Measurements from ENCODE around the gene SRPX. TPM values are rescaled to one million over a fixed set of nuclear protein-coding genes. Genes with fewer than 3 reads are reported as not detected.

SRPX gene
- polyA plus RNA-seq, 1 of the 3 experiments (the other 2 are of a cell fraction), result 124 TPM

DNA sequence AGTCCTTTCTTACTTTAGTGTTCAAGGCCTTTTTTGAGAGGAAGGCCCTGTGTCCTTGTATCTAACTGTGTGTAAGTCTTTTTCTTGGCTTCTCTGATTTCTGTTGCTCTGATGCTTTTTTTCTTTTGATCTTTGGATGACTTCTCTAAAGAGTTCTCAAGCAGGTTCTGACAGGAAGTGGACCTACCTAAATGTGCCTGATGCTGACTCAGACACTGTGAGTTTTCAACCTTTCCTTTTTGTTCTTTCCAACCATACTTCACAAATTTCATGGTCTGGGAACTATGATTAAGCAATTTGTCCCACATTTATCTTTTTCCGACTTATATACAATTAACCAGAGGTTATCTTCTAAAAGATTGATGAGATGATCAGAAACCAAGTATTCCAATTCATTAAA, 117.8 kb downstream of the SRPX start (continued):
- TF ChIP-seq, protein P1, sequence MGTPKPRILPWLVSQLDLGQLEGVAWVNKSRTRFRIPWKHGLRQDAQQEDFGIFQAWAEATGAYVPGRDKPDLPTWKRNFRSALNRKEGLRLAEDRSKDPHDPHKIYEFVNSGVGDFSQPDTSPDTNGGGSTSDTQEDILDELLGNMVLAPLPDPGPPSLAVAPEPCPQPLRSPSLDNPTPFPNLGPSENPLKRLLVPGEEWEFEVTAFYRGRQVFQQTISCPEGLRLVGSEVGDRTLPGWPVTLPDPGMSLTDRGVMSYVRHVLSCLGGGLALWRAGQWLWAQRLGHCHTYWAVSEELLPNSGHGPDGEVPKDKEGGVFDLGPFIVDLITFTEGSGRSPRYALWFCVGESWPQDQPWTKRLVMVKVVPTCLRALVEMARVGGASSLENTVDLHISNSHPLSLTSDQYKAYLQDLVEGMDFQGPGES (IDR thresholded peaks at IDR 0.05; ENCODE audit: low read depth, low read length), result no peak
- no peak for TF ChIP-seq ELF1 (IDR thresholded peaks at IDR 0.05)

DNA sequence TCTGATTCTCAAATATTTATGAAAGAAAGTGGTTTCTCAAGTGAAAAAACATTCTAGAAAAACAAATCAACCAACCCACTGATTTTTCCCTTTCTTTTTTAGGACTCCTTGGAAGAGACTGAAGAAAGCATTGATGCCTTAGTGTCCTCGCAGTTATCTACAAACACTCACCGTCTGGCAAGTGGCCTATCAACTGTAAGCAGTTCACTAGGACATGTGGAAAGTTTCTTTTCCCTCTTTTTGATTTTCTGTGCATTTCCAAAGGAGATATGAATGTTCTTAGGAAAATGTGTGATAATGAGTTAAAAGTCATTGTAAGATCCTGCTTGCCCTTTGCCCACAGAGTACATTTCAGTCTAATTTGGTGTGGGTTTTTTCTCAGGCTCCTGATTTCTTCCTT, 118.4 kb downstream of the SRPX start:
- CTCF ChIA-PET, result no interaction called here
- no peak overlapping the region for H3K9ac ChIP-seq
- H2AFZ ChIP-seq (ENCODE audit: low read depth), result no peak overlapping the region
- H3K27ac ChIP-seq (ENCODE audit: low read depth in 2 of 2, low read length in 1 of 2), result no peak overlapping the region
- no peaks in the 10 kb centered on the region for H3K9me3 ChIP-seq
- no peaks in the 10 kb centered on the region for H3F3A ChIP-seq (replicated peaks; ENCODE audit: insufficient read depth)
- POLR2A ChIA-PET, result no interaction called here
- no peaks in the 10 kb centered on the region for H3K79me2 ChIP-seq (ENCODE audit: insufficient read depth)
- TF ChIP-seq GABPA (IDR thresholded peaks at IDR 0.05; ENCODE audit: low read depth) (no peak), FOXJ3 (CRISPR knock-in tag; IDR thresholded peaks at IDR 0.05) (no peak), YY1 (IDR thresholded peaks at IDR 0.05; ENCODE audit: low read depth) (no peak), EZH2phosphoT487 (IDR thresholded peaks at IDR 0.05; ENCODE audit: borderline replicate concordance, low read depth) (no peak), GATA2 (CRISPR knock-in tag; IDR thresholded peaks at IDR 0.05) (no peak), RAD21 (IDR thresholded peaks at IDR 0.05; ENCODE audit: low read length) (no peak)
- TF ChIP-seq, protein P2, sequence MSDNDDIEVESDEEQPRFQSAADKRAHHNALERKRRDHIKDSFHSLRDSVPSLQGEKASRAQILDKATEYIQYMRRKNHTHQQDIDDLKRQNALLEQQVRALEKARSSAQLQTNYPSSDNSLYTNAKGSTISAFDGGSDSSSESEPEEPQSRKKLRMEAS (IDR thresholded peaks at IDR 0.05; ENCODE audit: low read depth), result no peak
- 18% methylated on average over 2 of the region's 2 CpGs for WGBS (ENCODE audit: low lambda C conversion rate)
- H4K20me1 ChIP-seq (ENCODE audit: insufficient read depth), result no peaks in the 10 kb centered on the region
- no peak for DNase-seq
- no peaks in the 10 kb centered on the region for H3K4me1 ChIP-seq (ENCODE audit: control insufficient read depth in 1 of 2, insufficient read depth in 2 of 2, low read depth in 1 of 2, low read length in 1 of 2)
- no peaks in the 10 kb centered on the region for H3K27me3 ChIP-seq (ENCODE audit: insufficient read depth)
- no peak overlapping the region for H3K4me2 ChIP-seq
- no peak overlapping the region for H3K4me3 ChIP-seq (ENCODE audit: low read depth in 2 of 2, low read length in 1 of 2)
- H3K9me2 ChIP-seq, result no peaks in the 10 kb centered on the region; the same call in 1 of the 2 replicates
- H3K36me3 ChIP-seq (replicated peaks in 1 of 2; ENCODE audit: control insufficient read depth in 1 of 2, insufficient read depth in 2 of 2, low read length in 1 of 2), result no peaks in the 10 kb centered on the region

GRCh38 chrX:38099688-38100087, 121.0 kb downstream of the SRPX start:
- CTCF ChIA-PET, result no interaction called here
- H3K4me3 ChIP-seq (ENCODE audit: low read depth in 2 of 2, low read length in 1 of 2), result no peak overlapping the region

More at GRCh38 chrX:38099688-38100087, 121.0 kb downstream of the SRPX start:
- Histone ChIP-seq H3F3A (replicated peaks; ENCODE audit: insufficient read depth) (no peaks in the 10 kb centered on the region), H3K9ac (no peak overlapping the region), H3K4me2 (no peak overlapping the region), H4K20me1 (ENCODE audit: insufficient read depth) (no peaks in the 10 kb centered on the region), H3K27ac (ENCODE audit: low read depth in 2 of 2, low read length in 1 of 2) (no peak overlapping the region), H3K9me2 (no peaks in the 10 kb centered on the region; the same call in 1 of the 2 replicates), H3K4me1 (ENCODE audit: control insufficient read depth in 1 of 2, insufficient read depth in 2 of 2, low read depth in 1 of 2, low read length in 1 of 2) (no peaks in the 10 kb centered on the region), H3K27me3 (ENCODE audit: insufficient read depth) (no peaks in the 10 kb centered on the region), H3K79me2 (ENCODE audit: insufficient read depth) (no peaks in the 10 kb centered on the region), H3K9me3 (no peaks in the 10 kb centered on the region), H2AFZ (ENCODE audit: low read depth) (no peak overlapping the region), H3K36me3 (replicated peaks in 1 of 2; ENCODE audit: control insufficient read depth in 1 of 2, insufficient read depth in 2 of 2, low read length in 1 of 2) (no peaks in the 10 kb centered on the region)
- TF ChIP-seq, protein P1 (IDR thresholded peaks at IDR 0.05; ENCODE audit: low read depth, low read length), result no peak
- TF ChIP-seq RAD21 (IDR thresholded peaks at IDR 0.05; ENCODE audit: low read length) (no peak), GABPA (IDR thresholded peaks at IDR 0.05; ENCODE audit: low read depth) (no peak), FOXM1 (IDR thresholded peaks at IDR 0.05; ENCODE audit: low read depth) (no peak), CHD2 (IDR thresholded peaks at IDR 0.05; ENCODE audit: low read length, partially characterized antibody) (no peak), YY1 (IDR thresholded peaks at IDR 0.05; ENCODE audit: low read depth) (no peak), MEF2A (IDR thresholded peaks at IDR 0.05; ENCODE audit: borderline replicate concordance, low read depth) (no peak), EZH2phosphoT487 (IDR thresholded peaks at IDR 0.05; ENCODE audit: borderline replicate concordance, low read depth) (no peak), RCOR1 (IDR thresholded peaks at IDR 0.05; ENCODE audit: low read length) (no peak)
- POLR2A ChIA-PET, result no interaction called here
- DNase-seq, result no peak

Other genes starting within 250 kb of the SRPX start
- gene SYTL5, start 214.3 kb downstream of the SRPX start, polyA plus RNA-seq (2012; rRNA removed), result 0.74 and 0.84 TPM in 2 replicates
- 1.2 and 3.0 TPM in 2 replicates for gene RPGR, start 106.6 kb upstream of the SRPX start, polyA plus RNA-seq (2012; rRNA removed)
- gene OTC, start 131.7 kb upstream of the SRPX start, polyA plus RNA-seq (2012; rRNA removed), result not detected in 2 replicates